K562 (cell line): ENCODE results near the gene MUC3A. TPM values are rescaled to one million over a fixed set of nuclear protein-coding genes. Genes with fewer than 3 reads are reported as not detected.
A peak's percentile ranks its signal among the peaks of the same experiment; 100 is the strongest.

Experiments used
- CBX3 ChIP-seq, 2 experiments: IDR thresholded peaks; 1 replicate in 1 of 2; 2 replicates in 1 of 2; pipeline ENCODE4 v1.6.1; 2012; ENCODE audit warnings: inconsistent platforms in 2 of 2, low read length in 2 of 2, borderline replicate concordance in 1 of 2, control low read depth in 1 of 2
- CBX5 ChIP-seq: IDR thresholded peaks from 2 replicates; pipeline ENCODE4 v1.6.1; 2014; ENCODE audit warnings: low read depth, borderline replicate concordance
- DEAF1 ChIP-seq: fragments of 450-650 bp; formaldehyde crosslinking; IDR thresholded peaks from 2 replicates; pipeline ENCODE4 v1.4.0; 2020; ENCODE audit warnings: mild to moderate bottlenecking, moderate library complexity
- DNMT1 ChIP-seq: fragments of 450-650 bp; IDR thresholded peaks from 2 replicates; pipeline ENCODE4 v1.6.1; 2016; ENCODE audit warnings: antibody characterized with exemption, mild to moderate bottlenecking
- E2F3 ChIP-seq: fragments of 250-450 bp; sonication (Bioruptor Pico); IDR thresholded peaks from 2 replicates; pipeline ENCODE4 v1.4.0; 2020; ENCODE audit warnings: mild to moderate bottlenecking
- EHMT2 ChIP-seq: fragments of 450-650 bp; IDR thresholded peaks from 2 replicates; pipeline ENCODE4 v1.6.1; 2018; ENCODE audit warnings: antibody characterized with exemption
- ELK1 ChIP-seq: sonication (generic); formaldehyde crosslinking; IDR thresholded peaks from 2 replicates; pipeline ENCODE4 v1.8.1; 2022; ENCODE audit warnings: missing genetic modification reagents
- ESRRA ChIP-seq: fragments of 450-650 bp; IDR thresholded peaks from 2 replicates; pipeline ENCODE4 v1.6.1; 2014; ENCODE audit warnings: low read depth, mild to moderate bottlenecking, moderate library complexity, borderline replicate concordance
- HINFP ChIP-seq: fragments of 450-650 bp; conservative IDR thresholded peaks from 2 replicates; pipeline ENCODE4 v1.6.1; 2016; ENCODE audit warnings: missing genetic modification characterization, low read depth, mild to moderate bottlenecking, control low read depth, missing compliant biosample characterization
- HMGXB4 ChIP-seq: sonication (generic); formaldehyde crosslinking; IDR thresholded peaks from 2 replicates; pipeline ENCODE4 v1.8.1; 2023; ENCODE audit warnings: mild to moderate bottlenecking, missing genetic modification reagents
- MAFK ChIP-seq: IDR thresholded peaks from 2 replicates; pipeline ENCODE4 v1.6.1; 2011; ENCODE audit warnings: low read length, improper control_type of control experiment
- MED1 ChIP-seq: sonication (generic); formaldehyde crosslinking; IDR thresholded peaks from 2 replicates; pipeline ENCODE4 v1.8.1; 2023; ENCODE audit warnings: missing genetic modification reagents, borderline replicate concordance
- MYBL2 ChIP-seq, 2 experiments: fragments of 450-650 bp in 1 of 2; sonication (generic) in 1 of 2; formaldehyde crosslinking in 1 of 2; IDR thresholded peaks; 2 replicates each; pipeline versions ENCODE4 v1.6.1 to v1.8.1; 2017 to 2022; ENCODE audit warnings: borderline replicate concordance in 1 of 2, inconsistent platforms in 1 of 2, low read depth in 1 of 2, mild to moderate bottlenecking in 1 of 2, missing genetic modification reagents in 1 of 2, moderate library complexity in 1 of 2
- NBN ChIP-seq: fragments of 450-650 bp; IDR thresholded peaks from 2 replicates; pipeline ENCODE4 v1.6.1; 2016; ENCODE audit warnings: low read depth, mild to moderate bottlenecking
- PHB2 ChIP-seq: fragments of 450-650 bp; IDR thresholded peaks from 2 replicates; pipeline ENCODE4 v1.6.1; 2017; ENCODE audit warnings: low read depth
- SAFB ChIP-seq: fragments of 200-400 bp; formaldehyde crosslinking; IDR thresholded peaks from 2 replicates; pipeline ENCODE4 v1.6.1; 2017; ENCODE audit warnings: low read depth, low read length, borderline replicate concordance
- SNAPC5 ChIP-seq: fragments of 250-450 bp; sonication (Bioruptor Pico); IDR thresholded peaks from 2 replicates; pipeline ENCODE4 v1.8.0; 2021; ENCODE audit warnings: moderate library complexity, mild to moderate bottlenecking, inconsistent platforms
- TOE1 ChIP-seq, 2 experiments: fragments of 450-650 bp in 1 of 2; sonication (generic) in 1 of 2; formaldehyde crosslinking in 1 of 2; IDR thresholded peaks; 2 replicates each; pipeline versions ENCODE4 v1.7.1 to v1.8.0; 2016 to 2022; ENCODE audit warnings: borderline replicate concordance in 2 of 2, mild to moderate bottlenecking in 2 of 2, antibody characterized with exemption in 1 of 2, inconsistent platforms in 1 of 2, low read depth in 1 of 2, missing genetic modification reagents in 1 of 2, moderate library complexity in 1 of 2
- ZNF347 ChIP-seq: fragments of 450-650 bp; formaldehyde crosslinking; IDR thresholded peaks from 2 replicates; pipeline ENCODE4 v1.4.0; 2020; ENCODE audit warnings: low read depth, mild to moderate bottlenecking, moderate library complexity
- ZNF436 ChIP-seq: fragments of 250-450, 450-650 bp; sonication (Bioruptor Pico); formaldehyde crosslinking; IDR thresholded peaks from 2 replicates; pipeline ENCODE4 v1.7.0; 2020; ENCODE audit warnings: mild to moderate bottlenecking
- ZNF830 ChIP-seq: fragments of 250-450 bp; sonication (Bioruptor Pico); IDR thresholded peaks from 2 replicates; pipeline ENCODE4 v1.5.0; 2021; ENCODE audit warnings: mild to moderate bottlenecking
- ZSCAN29 ChIP-seq: fragments of 450-650 bp; IDR thresholded peaks from 2 replicates; pipeline ENCODE4 v1.6.1; 2017
- polyA plus RNA-seq, 8 experiments: library from polyadenylated mRNA; depleted of rRNA in 4 of 8; stranded (reverse) in 5 of 8; unstranded in 3 of 8; fragments of >200 nt; fragmentation: Nextera tagmentation in 2 of 8; fragmentation: Illumina TruSeq in 1 of 8; extraction: Ambion mirVana in 2 of 8; extraction: Trizol in 1 of 8; gene quantifications; 2 replicates each; pipeline versions ENCODE4 v1.2.1 to v1.2.3, GENCODE V29; 2011 to 2014; ENCODE audit warnings: inconsistent platforms in 1 of 8, missing spikeins in 1 of 8
- total RNA-seq, 7 experiments: library from RNA; depleted of rRNA in 6 of 7; stranded (reverse); fragments of >200 nt in 6 of 7; fragmentation: Illumina TruSeq in 2 of 7; extraction: Trizol in 2 of 7; gene quantifications; 2 replicates each; pipeline versions ENCODE4 v1.2.1 to v1.2.3, GENCODE V29; 2011 to 2021; ENCODE audit warnings: low replicate concordance in 1 of 7

Gene MUC3A
- total and polyA plus RNA-seq, 9 of the 15 experiments (the other 6 are each of a cell fraction or from before 2014, with no cell fraction given) = 0.06 to 2.2 (median 0.20) TPM; not detected in 1

GRCh38 chr7:101017064-101017777, 67.9 kb downstream of the MUC3A start (continued):
- TF ChIP-seq NBN (no peak), SAFB (no peak), HMGXB4 (no peak), DNMT1 (no peak), PHB2 (no peak), ELK1 (no peak), TOE1 (IDR thresholded peaks at IDR 0.05; ENCODE audit: borderline replicate concordance) (peak; percentile 34; the same call in 1 of the 2 replicates), TOE1 (CRISPR knock-in tag; IDR thresholded peaks at IDR 0.05; ENCODE audit: borderline replicate concordance, low read depth) (no peak), ZSCAN29 (no peak), ESRRA (peak; percentile 58), MYBL2 (IDR thresholded peaks at IDR 0.05; ENCODE audit: low read depth) (no peak), MYBL2 (CRISPR knock-in tag; IDR thresholded peaks at IDR 0.05; ENCODE audit: borderline replicate concordance) (no peak), CBX5 (no peak), ZNF830 (CRISPR knock-in tag) (no peak), MAFK (peak; percentile 38; the same call in 1 of the 2 replicates), E2F3 (CRISPR knock-in tag) (no peak), MED1 (CRISPR knock-in tag) (no peak), SNAPC5 (no peak), HINFP (tag) (no peak), CBX3 (IDR thresholded peaks at IDR 0.05; ENCODE audit: borderline replicate concordance in 1 of 2, low read length in 2 of 2) (no peak), ZNF436 (CRISPR knock-in tag) (no peak), EHMT2 (peak; percentile 82), DEAF1 (CRISPR knock-in tag) (no peak), ZNF347 (CRISPR knock-in tag) (no peak)
